Measurements from ENCODE around the gene GBP2. TPM values are rescaled to one million over a fixed set of nuclear protein-coding genes. Genes with fewer than 3 reads are reported as not detected.

GBP2 gene
- total and polyA plus RNA-seq, 9 of the 15 experiments (the other 6 are each of a cell fraction or from before 2014, with no cell fraction given): 0.45 to 2.2 (median 0.69) TPM

- peak overlapping the region; percentile 26; the same call in 1 of the 2 replicates for H3K4me2 ChIP-seq (ENCODE audit: insufficient read depth, low read length)
- H3K4me3 ChIP-seq: no peak overlapping the region
- H3K9ac ChIP-seq (ENCODE audit: insufficient read depth in 1 of 2, low read depth in 2 of 2, low read length in 2 of 2): no peak overlapping the region
- DNase-seq (ENCODE audit: extremely low read depth in 1 of 4, low spot score in 3 of 4) (peak in 1 of 4 experiments; percentile 15), FAIRE-seq (no peak), ATAC-seq (peak; percentile 89)
- in situ Hi-C loops (cut with MboI): loop anchor here (25.0 kb wide), 1 partner anchor 887 kb away; the partner anchor contains the start of gene ZNF326
- H3K9me3 ChIP-seq (replicated peaks; ENCODE audit: control insufficient read depth, insufficient read depth, low read depth, low read length): peaks cover 3% of the 10 kb centered on the region
- H3K27me3 ChIP-seq (ENCODE audit: control insufficient read depth in 2 of 2, insufficient read depth in 2 of 2, low read length in 2 of 2): no peaks in the 10 kb centered on the region
- no peak overlapping the region for H3K27ac ChIP-seq (ENCODE audit: extremely low read depth, low read depth, low read length)
- no peaks in the 10 kb centered on the region for H3K36me3 ChIP-seq (ENCODE audit: control insufficient read depth, insufficient read depth, low read length)
- BruUV-seq (replicated peaks): no TSS peak
- ChIA-PET CTCF (ENCODE audit: low intra/inter-chr PET ratio) (no interaction called here), POLR2A (no interaction called here)
- intact Hi-C loops (cut with micrococcal nuclease): no loop called here
- no peaks in the 10 kb centered on the region for H3K9me1 ChIP-seq (ENCODE audit: control insufficient read depth, insufficient read depth, low read length)
- WGBS (ENCODE audit: insufficient coverage, low coverage, missing lambda C conversion rate): 15% methylated on average over 3 of the region's 3 CpGs
- no peaks in the 10 kb centered on the region for H3K79me2 ChIP-seq (ENCODE audit: control insufficient read depth, insufficient read depth, low read length)
- H3K4me1 ChIP-seq (replicated peaks in 1 of 2; ENCODE audit: control insufficient read depth in 2 of 2, insufficient read depth in 2 of 2, low read length in 2 of 2): no peaks in the 10 kb centered on the region
- no peaks in the 10 kb centered on the region for H4K20me1 ChIP-seq (replicated peaks; ENCODE audit: control insufficient read depth, insufficient read depth, low read length)
- no peak for TF ChIP-seq HMG20B (CRISPR knock-in tag; IDR thresholded peaks at IDR 0.05)
- TF ChIP-seq CBX2 (IDR thresholded peaks at IDR 0.05; ENCODE audit: insufficient read depth, low read length, poor library complexity, severe bottlenecking): no peak
- TF ChIP-seq GABPA (tag; conservative IDR thresholded peaks at IDR 0.05; ENCODE audit: low read depth): peak; percentile 46
- peak overlapping the region; percentile 73 for H2AFZ ChIP-seq (ENCODE audit: low read depth, low read length)
Observed at GRCh38 chr1:89100412-89100811, 25.5 kb downstream of the GBP2 start.

GRCh38 chr1:89098857-89099256, 27.1 kb downstream of the GBP2 start:
- POLR2A ChIA-PET: no interaction called here
- no peak overlapping the region for H2AFZ ChIP-seq (ENCODE audit: low read depth, low read length)
- no peak for ATAC-seq
- H3K9me1 ChIP-seq (ENCODE audit: control insufficient read depth, insufficient read depth, low read length): no peaks in the 10 kb centered on the region
- H3K4me1 ChIP-seq (replicated peaks in 1 of 2; ENCODE audit: control insufficient read depth in 2 of 2, insufficient read depth in 2 of 2, low read length in 2 of 2): no peaks in the 10 kb centered on the region
- H3K79me2 ChIP-seq (ENCODE audit: control insufficient read depth, insufficient read depth, low read length): no peaks in the 10 kb centered on the region
- H3K27me3 ChIP-seq (ENCODE audit: control insufficient read depth in 2 of 2, insufficient read depth in 2 of 2, low read length in 2 of 2): no peaks in the 10 kb centered on the region
- no peaks in the 10 kb centered on the region for H4K20me1 ChIP-seq (replicated peaks; ENCODE audit: control insufficient read depth, insufficient read depth, low read length)
- H3K4me3 ChIP-seq: no peak overlapping the region
- no peaks in the 10 kb centered on the region for H3K36me3 ChIP-seq (ENCODE audit: control insufficient read depth, insufficient read depth, low read length)
- in situ Hi-C loops (cut with MboI) (no loop called here), intact Hi-C loops (cut with micrococcal nuclease) (no loop called here)
- H3K9ac ChIP-seq (ENCODE audit: insufficient read depth in 1 of 2, low read depth in 2 of 2, low read length in 2 of 2): no peak overlapping the region
- CTCF ChIA-PET (ENCODE audit: low intra/inter-chr PET ratio): no interaction called here
- H3K9me3 ChIP-seq (replicated peaks; ENCODE audit: control insufficient read depth, insufficient read depth, low read depth, low read length): peaks cover 3% of the 10 kb centered on the region
- no TSS peak for BruUV-seq (replicated peaks)
- FAIRE-seq: no peak
- no peak for DNase-seq (ENCODE audit: extremely low read depth in 1 of 4, low spot score in 3 of 4)
- 0% methylated on average over 3 of the region's 3 CpGs for WGBS (ENCODE audit: insufficient coverage, low coverage, missing lambda C conversion rate)
- H3K4me2 ChIP-seq (ENCODE audit: insufficient read depth, low read length): no peak overlapping the region
- H3K27ac ChIP-seq (ENCODE audit: extremely low read depth, low read depth, low read length): no peak overlapping the region
- TF ChIP-seq ZNF324 (CRISPR knock-in tag; IDR thresholded peaks at IDR 0.05) (no peak), ZNF274 (IDR thresholded peaks at IDR 0.05; ENCODE audit: borderline replicate concordance, low read depth, low read length) (no peak), KHSRP (IDR thresholded peaks at IDR 0.05) (no peak), TEAD1 (CRISPR knock-in tag; IDR thresholded peaks at IDR 0.05) (no peak), NR2C1 (IDR thresholded peaks at IDR 0.05) (no peak), NR2C1 (tag; IDR thresholded peaks at IDR 0.05) (no peak), ZBTB17 (CRISPR knock-in tag; IDR thresholded peaks at IDR 0.05) (no peak), MAZ (CRISPR knock-in tag; conservative IDR thresholded peaks at IDR 0.05 in 1 of 2, IDR thresholded peaks at IDR 0.05 in 1 of 2) (no peak), KDM5B (IDR thresholded peaks at IDR 0.05; ENCODE audit: insufficient replicate concordance, low read depth, low read length) (no peak), SIN3B (IDR thresholded peaks at IDR 0.05; ENCODE audit: low read depth) (no peak), L3MBTL2 (IDR thresholded peaks at IDR 0.05) (no peak), ZNF316 (IDR thresholded peaks at IDR 0.05) (no peak), KAT7 (CRISPR knock-in tag; IDR thresholded peaks at IDR 0.05; ENCODE audit: borderline replicate concordance) (no peak), CBX8 (IDR thresholded peaks at IDR 0.05; ENCODE audit: borderline replicate concordance, extremely low read depth, low read depth, low read length, poor library complexity, severe bottlenecking) (no peak), HEY1 (CRISPR knock-in tag; IDR thresholded peaks at IDR 0.05; ENCODE audit: borderline replicate concordance) (no peak), POLR2AphosphoS2 (IDR thresholded peaks at IDR 0.05; ENCODE audit: low read length) (no peak), SMARCA4 (IDR thresholded peaks at IDR 0.05) (no peak)

Measured in K562 (cell line).